Osteoblast (primary cell): Measurements from ENCODE around the gene EPHA1. TPM values are rescaled to one million over a fixed set of nuclear protein-coding genes. Genes with fewer than 3 reads are reported as not detected.

Experiments
- DNase-seq: peaks from one replicate; pipeline ENCODE4 v3.0.0; 2011; ENCODE audit warnings: low spot score, mixed read lengths; ENCODE audit not compliant: insufficient read length; ENCODE audit errors: missing footprints
- H2AFZ ChIP-seq: 2 replicates; pipeline ENCODE4 v1.6.0; 2011; ENCODE audit warnings: mild to moderate bottlenecking, low read length
- H3K27ac ChIP-seq: 2 replicates; pipeline ENCODE4 v1.5.1; 2011; ENCODE audit warnings: mild to moderate bottlenecking, low read depth, low read length, moderate library complexity
- H3K27me3 ChIP-seq: 2 replicates; pipeline ENCODE4 v1.6.0; 2012; ENCODE audit warnings: mild to moderate bottlenecking, control low read depth, inconsistent platforms, low read length, moderate library complexity; ENCODE audit not compliant: insufficient read depth
- H3K36me3 ChIP-seq: 2 replicates; pipeline ENCODE4 v1.5.1; 2011; ENCODE audit warnings: mild to moderate bottlenecking, low read length, control low read depth, moderate library complexity; ENCODE audit not compliant: insufficient read depth
- H3K4me1 ChIP-seq: 2 replicates; pipeline ENCODE4 v1.5.1; 2011; ENCODE audit warnings: mild to moderate bottlenecking, low read length, control low read depth, moderate library complexity; ENCODE audit not compliant: insufficient read depth
- H3K4me2 ChIP-seq: 2 replicates; pipeline ENCODE4 v1.6.0; 2011; ENCODE audit warnings: mild to moderate bottlenecking, low read length; ENCODE audit not compliant: insufficient read depth
- H3K4me3 ChIP-seq: fragments of 200-600 bp; sonication (generic); 3 replicates; pipeline ENCODE4 v1.5.1; 2012; ENCODE audit warnings: mild to moderate bottlenecking, low read length, inconsistent platforms; ENCODE audit not compliant: insufficient read depth
- H3K79me2 ChIP-seq: 2 replicates; pipeline ENCODE4 v1.6.0; 2012; ENCODE audit warnings: mild to moderate bottlenecking, low read length, control low read depth, inconsistent platforms; ENCODE audit not compliant: insufficient read depth
- H3K9me3 ChIP-seq: 2 replicates; pipeline ENCODE4 v1.5.1; 2011; ENCODE audit warnings: low read depth, low read length, control low read depth
- H4K20me1 ChIP-seq: 2 replicates; pipeline ENCODE4 v1.6.0; 2012; ENCODE audit warnings: mild to moderate bottlenecking, low read length, control low read depth; ENCODE audit not compliant: insufficient read depth
- total RNA-seq: library from RNA; depleted of rRNA; stranded (reverse); fragments of >200 nt; gene quantifications from 2 replicates; pipeline ENCODE4 v1.2.3, GENCODE V29; 2012
- TF ChIP-seq, protein P1 (sequence below): IDR thresholded peaks from 2 replicates; pipeline ENCODE4 v1.5.1; 2011; ENCODE audit warnings: mild to moderate bottlenecking, low read depth, low read length, moderate library complexity; ENCODE audit errors: extremely low read depth

The EPHA1 gene
- total RNA-seq, 1 donor = not detected

- Histone ChIP-seq H3K27me3 (peaks cover 11% of the 10 kb centered on the region), H2AFZ (no peak overlapping the region), H3K36me3 (no peaks in the 10 kb centered on the region), H3K9me3 (no peaks in the 10 kb centered on the region), H3K4me2 (no peak overlapping the region), H3K27ac (no peak overlapping the region), H3K4me1 (peaks cover 5% of the 10 kb centered on the region), H3K4me3 (no peak overlapping the region), H3K79me2 (no peaks in the 10 kb centered on the region), H4K20me1 (no peaks in the 10 kb centered on the region)
- TF ChIP-seq, protein P1, sequence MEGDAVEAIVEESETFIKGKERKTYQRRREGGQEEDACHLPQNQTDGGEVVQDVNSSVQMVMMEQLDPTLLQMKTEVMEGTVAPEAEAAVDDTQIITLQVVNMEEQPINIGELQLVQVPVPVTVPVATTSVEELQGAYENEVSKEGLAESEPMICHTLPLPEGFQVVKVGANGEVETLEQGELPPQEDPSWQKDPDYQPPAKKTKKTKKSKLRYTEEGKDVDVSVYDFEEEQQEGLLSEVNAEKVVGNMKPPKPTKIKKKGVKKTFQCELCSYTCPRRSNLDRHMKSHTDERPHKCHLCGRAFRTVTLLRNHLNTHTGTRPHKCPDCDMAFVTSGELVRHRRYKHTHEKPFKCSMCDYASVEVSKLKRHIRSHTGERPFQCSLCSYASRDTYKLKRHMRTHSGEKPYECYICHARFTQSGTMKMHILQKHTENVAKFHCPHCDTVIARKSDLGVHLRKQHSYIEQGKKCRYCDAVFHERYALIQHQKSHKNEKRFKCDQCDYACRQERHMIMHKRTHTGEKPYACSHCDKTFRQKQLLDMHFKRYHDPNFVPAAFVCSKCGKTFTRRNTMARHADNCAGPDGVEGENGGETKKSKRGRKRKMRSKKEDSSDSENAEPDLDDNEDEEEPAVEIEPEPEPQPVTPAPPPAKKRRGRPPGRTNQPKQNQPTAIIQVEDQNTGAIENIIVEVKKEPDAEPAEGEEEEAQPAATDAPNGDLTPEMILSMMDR = no peak
- no peak for DNase-seq
These were observed 42.5 kb upstream of the EPHA1 start for GRCh38 chr7:143451122-143451521.

DNA sequence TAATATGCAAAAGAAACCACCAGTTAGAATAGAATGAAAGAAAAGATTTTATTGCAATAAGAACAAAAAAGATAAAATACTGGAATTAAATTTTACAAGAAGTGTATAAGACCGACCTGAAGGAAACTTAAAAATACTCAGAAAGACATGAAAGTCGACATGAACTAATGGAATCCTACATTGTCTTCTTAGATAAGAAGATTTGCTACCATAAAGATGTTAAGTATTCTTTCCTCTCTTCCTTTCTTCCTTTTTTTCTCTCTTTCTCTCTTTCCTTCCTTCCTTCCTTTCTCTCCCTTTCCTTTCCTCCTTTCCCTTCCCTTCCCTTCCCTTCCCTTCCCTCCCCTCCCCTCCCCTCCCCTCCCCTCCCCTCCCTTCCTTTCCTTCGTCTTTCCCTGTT lies 41.1 kb upstream of the EPHA1 start:
- no peak overlapping the region for H3K4me2 ChIP-seq
- H3K4me1 ChIP-seq = peaks cover 4% of the 10 kb centered on the region
- no peak overlapping the region for H3K27ac ChIP-seq
- DNase-seq = no peak
- no peaks in the 10 kb centered on the region for H3K36me3 ChIP-seq
- peaks cover 23% of the 10 kb centered on the region for H3K27me3 ChIP-seq
- no peaks in the 10 kb centered on the region for H3K9me3 ChIP-seq
- no peak overlapping the region for H2AFZ ChIP-seq
- no peaks in the 10 kb centered on the region for H4K20me1 ChIP-seq
- TF ChIP-seq, protein P1 = no peak
- no peak overlapping the region for H3K4me3 ChIP-seq
- no peaks in the 10 kb centered on the region for H3K79me2 ChIP-seq

DNA sequence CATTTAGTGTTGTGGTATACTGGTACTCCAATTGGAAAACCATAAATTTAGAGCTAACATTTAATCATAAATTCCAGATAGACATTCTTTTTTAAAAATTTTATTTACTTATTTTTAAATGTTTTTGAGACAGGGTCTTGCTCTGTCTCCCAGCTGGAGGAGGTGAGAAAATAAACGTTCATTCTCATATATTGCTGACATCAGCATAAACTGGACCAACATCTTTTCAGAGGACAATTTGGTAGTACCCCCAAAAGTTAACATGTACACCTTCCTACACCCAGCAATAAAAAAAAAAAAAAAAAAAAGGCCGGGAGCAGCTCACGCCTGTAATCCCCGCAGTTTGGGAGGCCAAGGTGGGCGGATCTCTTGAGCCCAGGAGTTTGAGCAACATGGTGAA lies 39.8 kb upstream of the EPHA1 start:
- Histone ChIP-seq H3K4me1 (peaks cover 4% of the 10 kb centered on the region), H2AFZ (no peak overlapping the region), H3K36me3 (no peaks in the 10 kb centered on the region), H3K27ac (no peak overlapping the region), H3K79me2 (no peaks in the 10 kb centered on the region), H3K4me3 (no peak overlapping the region), H4K20me1 (no peaks in the 10 kb centered on the region), H3K9me3 (no peaks in the 10 kb centered on the region), H3K27me3 (peaks cover 30% of the 10 kb centered on the region), H3K4me2 (no peak overlapping the region)
- TF ChIP-seq, protein P1 = no peak
- DNase-seq = no peak

GRCh38 chr7:143447466-143447865 lies 38.8 kb upstream of the EPHA1 start:
- H4K20me1 ChIP-seq = no peaks in the 10 kb centered on the region
- TF ChIP-seq, protein P1 = no peak

More at GRCh38 chr7:143447466-143447865, 38.8 kb upstream of the EPHA1 start:
- H3K4me1 ChIP-seq = no peaks in the 10 kb centered on the region
- no peaks in the 10 kb centered on the region for H3K9me3 ChIP-seq
- H3K79me2 ChIP-seq = no peaks in the 10 kb centered on the region
- peaks cover 30% of the 10 kb centered on the region for H3K27me3 ChIP-seq
- H3K27ac ChIP-seq = no peak overlapping the region
- DNase-seq = no peak
- no peak overlapping the region for H3K4me3 ChIP-seq
- no peaks in the 10 kb centered on the region for H3K36me3 ChIP-seq
- no peak overlapping the region for H3K4me2 ChIP-seq
- peak overlapping the region; percentile 40 for H2AFZ ChIP-seq
